Suprapubic skin (tissue), 3 donors: Measurements from ENCODE around the gene EFCAB5.

Experiments used
- CTCF ChIP-seq, 2 donors: fragments of 200-600 bp in 1 of 2; fragments of 450-650 bp in 1 of 2; sonication (generic) in 1 of 2; IDR thresholded peaks; one replicate each; pipeline ENCODE4 v1.5.1; 2016 to 2019; ENCODE audit warnings: antibody characterized with exemption in 2 of 2, mild to moderate bottlenecking in 1 of 2, moderate library complexity in 1 of 2
- POLR2A ChIP-seq, 2 donors: fragments of 450-650 bp; IDR thresholded peaks; one replicate each; pipeline ENCODE4 v1.6.1; 2017; ENCODE audit warnings: antibody characterized with exemption in 2 of 2, mild to moderate bottlenecking in 2 of 2, moderate library complexity in 2 of 2

- TF ChIP-seq CTCF (IDR thresholded peaks at IDR 0.05) (no peak), POLR2A (IDR thresholded peaks at IDR 0.05) (no peak)
Measured at GRCh38 chr17:29909236-29910003, 32.0 kb upstream of the EFCAB5 start.
